ENCODE measurements around the gene NAB1. TPM values are rescaled to one million over a fixed set of nuclear protein-coding genes. Genes with fewer than 3 reads are reported as not detected.
A peak's percentile ranks its signal among the peaks of the same experiment; 100 is the strongest.
"Not testable (repeated sequence)": the region's sequence is repeated elsewhere in the genome, so short reads cannot be mapped to it uniquely, and the experiment has no call there.

NAB1 gene
- total RNA-seq, 1 experiment from 2014 or later, result 17.0 TPM

- DNase-seq, result peak; percentile 20 to 56
- BruUV-seq (replicated peaks), result no TSS peak
- Histone ChIP-seq H3K36me3 (ENCODE audit: low read depth) (no peaks in the 10 kb centered on the region), H3K4me3 (peak overlapping the region; percentile 39; the same call in 1 of the 2 replicates), H4K20me1 (ENCODE audit: insufficient read depth) (no peaks in the 10 kb centered on the region), H3K4me2 (peak overlapping the region; percentile 65), H3K79me2 (ENCODE audit: low read depth) (no peaks in the 10 kb centered on the region), H3K9me2 (ENCODE audit: insufficient read depth) (no peaks in the 10 kb centered on the region), H3K4me1 (replicated peaks; ENCODE audit: insufficient read depth) (peaks cover 19% of the 10 kb centered on the region), H3K27me3 (ENCODE audit: insufficient read depth, low read depth) (no peaks in the 10 kb centered on the region), H2AFZ (peak overlapping the region; percentile 74), H3F3A (ENCODE audit: insufficient read depth, low read depth) (no peaks in the 10 kb centered on the region; the same call in 1 of the 2 replicates), H3K9me3 (ENCODE audit: insufficient read depth, low read depth) (no peaks in the 10 kb centered on the region), H3K27ac (peak overlapping the region; percentile 62)
- POLR2A ChIA-PET (ENCODE audit: unreplicated experiment), result no interaction called here
- intact Hi-C loops (cut with micrococcal nuclease; ENCODE audit: unreplicated experiment), result loop anchor here (5.0 kb wide), 1 partner anchor 39 kb away; the partner anchor contains the start of gene NAB1
- CTCF ChIA-PET, result no interaction called here
- TF ChIP-seq, protein P1, sequence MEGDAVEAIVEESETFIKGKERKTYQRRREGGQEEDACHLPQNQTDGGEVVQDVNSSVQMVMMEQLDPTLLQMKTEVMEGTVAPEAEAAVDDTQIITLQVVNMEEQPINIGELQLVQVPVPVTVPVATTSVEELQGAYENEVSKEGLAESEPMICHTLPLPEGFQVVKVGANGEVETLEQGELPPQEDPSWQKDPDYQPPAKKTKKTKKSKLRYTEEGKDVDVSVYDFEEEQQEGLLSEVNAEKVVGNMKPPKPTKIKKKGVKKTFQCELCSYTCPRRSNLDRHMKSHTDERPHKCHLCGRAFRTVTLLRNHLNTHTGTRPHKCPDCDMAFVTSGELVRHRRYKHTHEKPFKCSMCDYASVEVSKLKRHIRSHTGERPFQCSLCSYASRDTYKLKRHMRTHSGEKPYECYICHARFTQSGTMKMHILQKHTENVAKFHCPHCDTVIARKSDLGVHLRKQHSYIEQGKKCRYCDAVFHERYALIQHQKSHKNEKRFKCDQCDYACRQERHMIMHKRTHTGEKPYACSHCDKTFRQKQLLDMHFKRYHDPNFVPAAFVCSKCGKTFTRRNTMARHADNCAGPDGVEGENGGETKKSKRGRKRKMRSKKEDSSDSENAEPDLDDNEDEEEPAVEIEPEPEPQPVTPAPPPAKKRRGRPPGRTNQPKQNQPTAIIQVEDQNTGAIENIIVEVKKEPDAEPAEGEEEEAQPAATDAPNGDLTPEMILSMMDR (conservative IDR thresholded peaks at IDR 0.05), result no peak
- TF ChIP-seq EZH2 (IDR thresholded peaks at IDR 0.05; ENCODE audit: low read depth), result no peak
These were observed 41.1 kb upstream of the NAB1 start for GRCh38 chr2:190607657-190608357.

- H4K20me1 ChIP-seq (ENCODE audit: insufficient read depth); CTCF ChIA-PET; DNase-seq; H3K27ac ChIP-seq; H3F3A ChIP-seq (ENCODE audit: insufficient read depth, low read depth); BruUV-seq (replicated peaks); H3K4me2 ChIP-seq; H3K36me3 ChIP-seq (ENCODE audit: low read depth); H2AFZ ChIP-seq; H3K27me3 ChIP-seq (ENCODE audit: insufficient read depth, low read depth); H3K9me3 ChIP-seq (ENCODE audit: insufficient read depth, low read depth); H3K9me2 ChIP-seq (ENCODE audit: insufficient read depth); H3K79me2 ChIP-seq (ENCODE audit: low read depth); H3K4me3 ChIP-seq: not testable (repeated sequence)
- POLR2A ChIA-PET (ENCODE audit: unreplicated experiment), result interaction anchor here (0.6 kb wide), 1 partner anchor 174 kb away, joined by 29 read pairs; no protein-coding TSS in a partner anchor
- peaks cover 19% of the 10 kb centered on the region for H3K4me1 ChIP-seq (replicated peaks; ENCODE audit: insufficient read depth)
- intact Hi-C loops (cut with micrococcal nuclease; ENCODE audit: unreplicated experiment), result loop anchor here (5.0 kb wide), 1 partner anchor 38 kb away; the partner anchor contains the start of gene NAB1
These were observed 40.0 kb upstream of the NAB1 start for GRCh38 chr2:190608863-190609262.

DNA sequence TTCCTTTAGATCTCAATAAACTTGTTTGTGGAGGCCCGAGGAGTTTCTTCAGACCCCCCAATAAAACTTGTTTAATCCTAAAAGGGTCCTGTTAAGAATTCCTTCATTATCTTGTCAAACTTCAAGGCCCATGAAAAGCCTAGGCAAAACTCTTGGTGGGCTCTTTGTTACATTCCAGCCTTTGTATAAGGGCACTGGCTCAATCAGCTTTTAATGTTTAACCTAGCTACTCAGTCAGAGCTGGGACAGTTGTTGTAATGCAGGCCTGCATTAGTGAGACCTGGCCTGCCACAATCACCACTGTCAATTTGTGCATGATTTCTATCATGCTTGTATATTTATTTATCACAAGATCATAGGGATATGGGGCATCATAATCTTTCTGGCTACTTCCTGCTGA is 39.5 kb upstream of the NAB1 start:
- H2AFZ ChIP-seq; POLR2A ChIA-PET (ENCODE audit: unreplicated experiment); DNase-seq; H3K27ac ChIP-seq; H3K79me2 ChIP-seq (ENCODE audit: low read depth); H4K20me1 ChIP-seq (ENCODE audit: insufficient read depth); H3K4me2 ChIP-seq; H3F3A ChIP-seq (ENCODE audit: insufficient read depth, low read depth); H3K4me3 ChIP-seq; CTCF ChIA-PET; H3K27me3 ChIP-seq (ENCODE audit: insufficient read depth, low read depth); H3K9me2 ChIP-seq (ENCODE audit: insufficient read depth); H3K36me3 ChIP-seq (ENCODE audit: low read depth); BruUV-seq (replicated peaks); H3K9me3 ChIP-seq (ENCODE audit: insufficient read depth, low read depth): not testable (repeated sequence)
- H3K4me1 ChIP-seq (replicated peaks; ENCODE audit: insufficient read depth), result peaks cover 19% of the 10 kb centered on the region
- intact Hi-C loops (cut with micrococcal nuclease; ENCODE audit: unreplicated experiment), result loop anchor here (5.0 kb wide), 1 partner anchor 38 kb away; the partner anchor contains the start of gene NAB1

DNA sequence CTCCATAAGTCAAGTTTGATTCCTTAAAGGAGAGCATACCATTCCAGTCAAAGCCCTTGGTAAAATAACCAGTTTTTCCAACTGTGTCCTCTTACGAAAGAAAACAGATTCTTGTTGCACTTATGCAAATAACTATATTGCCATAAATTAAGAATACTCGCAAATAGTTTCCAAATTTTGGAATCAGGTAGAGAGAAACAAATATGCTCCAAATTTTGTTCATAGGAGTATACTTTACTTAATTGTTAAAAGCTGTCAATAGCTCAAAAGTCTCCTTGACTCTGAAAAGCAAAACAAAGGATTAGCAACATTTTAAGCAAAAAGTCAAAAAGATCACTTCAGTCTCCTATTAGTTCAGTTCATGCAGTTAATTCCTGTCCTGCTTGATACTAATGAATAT is 38.4 kb upstream of the NAB1 start:
- H3K9me3 ChIP-seq (ENCODE audit: insufficient read depth, low read depth); H3K79me2 ChIP-seq (ENCODE audit: low read depth); H3K27ac ChIP-seq; H3K4me2 ChIP-seq; H4K20me1 ChIP-seq (ENCODE audit: insufficient read depth); intact Hi-C loops (cut with micrococcal nuclease; ENCODE audit: unreplicated experiment); H2AFZ ChIP-seq; POLR2A ChIA-PET (ENCODE audit: unreplicated experiment); CTCF ChIA-PET; H3K9me2 ChIP-seq (ENCODE audit: insufficient read depth); H3K27me3 ChIP-seq (ENCODE audit: insufficient read depth, low read depth); H3K36me3 ChIP-seq (ENCODE audit: low read depth); H3F3A ChIP-seq (ENCODE audit: insufficient read depth, low read depth); DNase-seq; H3K4me3 ChIP-seq; BruUV-seq (replicated peaks): not testable (repeated sequence)
- peaks cover 19% of the 10 kb centered on the region for H3K4me1 ChIP-seq (replicated peaks; ENCODE audit: insufficient read depth)

Data from PC-9 (cell line).